ENCODE results near the gene SORL1-AS1.

The SORL1-AS1 gene

DNA sequence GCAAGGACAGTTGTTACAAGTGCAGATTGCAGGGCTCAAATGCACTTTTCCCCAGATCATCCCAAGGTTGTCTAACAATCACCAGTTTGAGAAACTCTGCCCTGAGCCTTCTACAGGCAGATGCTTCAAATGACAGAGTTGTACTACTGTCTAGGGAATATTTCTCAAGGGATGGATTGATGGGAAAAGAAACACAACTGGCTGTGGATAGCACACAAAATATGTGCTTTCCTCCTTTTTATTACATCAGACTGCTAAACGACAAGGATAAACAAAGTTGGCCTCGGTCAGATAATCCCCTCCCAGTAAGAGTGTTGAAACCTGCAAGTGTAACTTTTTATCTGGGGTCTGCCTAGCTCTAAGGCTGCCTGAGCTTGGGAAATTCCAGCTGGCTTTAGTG lies 46.6 kb upstream of the SORL1-AS1 start:
- ChIA-PET POLR2A (no interaction called here), SMC1A (ENCODE audit: uncharacterized antibody, unreplicated experiment) (interaction anchor here (0.5 to 1.6 kb wide), 6 partner anchors 9 to 105 kb away, joined by 3 to 5 read pairs (median 4); no protein-coding TSS in a partner anchor), RAD21 (ENCODE audit: unreplicated experiment) (interaction anchor here (1.2 kb wide), 1 partner anchor 9 kb away, joined by 3 read pairs; no protein-coding TSS in a partner anchor), CTCF (interaction anchor here (2.3 kb wide), 1 partner anchor 9 kb away, joined by 9 read pairs; no protein-coding TSS in a partner anchor)
- ATAC-seq (no peak), DNase-seq (ENCODE audit: low read depth, low spot score) (no peak), FAIRE-seq (no peak)
- 55% methylated on average over 2 of the region's 2 CpGs for WGBS (ENCODE audit: insufficient coverage, insufficient replicate concordance, low lambda C conversion rate, missing lambda C conversion rate)
- H3K4me2 ChIP-seq (ENCODE audit: control insufficient read depth, insufficient read depth), result no peak overlapping the region
- peaks cover 19 to 61% of the 10 kb centered on the region in 2 experiments for H3K36me3 ChIP-seq (ENCODE audit: control insufficient read depth in 2 of 2, insufficient read depth in 2 of 2, low read length in 1 of 2)
- H2AFZ ChIP-seq (ENCODE audit: control insufficient read depth, low read depth, low read length), result no peak overlapping the region
- H3K4me3 ChIP-seq, result no peak overlapping the region
- H3K79me2 ChIP-seq (ENCODE audit: control insufficient read depth, insufficient read depth, low read length), result peaks cover 15% of the 10 kb centered on the region
- intact Hi-C loops (cut with micrococcal nuclease; ENCODE audit: unreplicated experiment) (no loop called here), in situ Hi-C loops (cut with MboI) (no loop called here)
- BruUV-seq (replicated peaks), result no TSS peak
- no peak overlapping the region for H3K9ac ChIP-seq (ENCODE audit: control insufficient read depth, insufficient read depth, low read length)
- no peak overlapping the region for H3K27ac ChIP-seq (ENCODE audit: control insufficient read depth, insufficient read depth)
- peaks cover 5% of the 10 kb centered on the region; the same call in 2 of the 3 replicates for H3K9me3 ChIP-seq (replicated peaks; ENCODE audit: control insufficient read depth, insufficient read depth, low read length)
- no peaks in the 10 kb centered on the region for H3K27me3 ChIP-seq (replicated peaks in 1 of 2; ENCODE audit: control insufficient read depth in 2 of 2, insufficient read depth in 2 of 2, low read length in 1 of 2)
- peaks cover 12% of the 10 kb centered on the region for H3K4me1 ChIP-seq (ENCODE audit: control insufficient read depth, insufficient read depth, low read length)
- H4K20me1 ChIP-seq (ENCODE audit: control insufficient read depth, insufficient read depth), result no peaks in the 10 kb centered on the region
- TF ChIP-seq, protein P1, sequence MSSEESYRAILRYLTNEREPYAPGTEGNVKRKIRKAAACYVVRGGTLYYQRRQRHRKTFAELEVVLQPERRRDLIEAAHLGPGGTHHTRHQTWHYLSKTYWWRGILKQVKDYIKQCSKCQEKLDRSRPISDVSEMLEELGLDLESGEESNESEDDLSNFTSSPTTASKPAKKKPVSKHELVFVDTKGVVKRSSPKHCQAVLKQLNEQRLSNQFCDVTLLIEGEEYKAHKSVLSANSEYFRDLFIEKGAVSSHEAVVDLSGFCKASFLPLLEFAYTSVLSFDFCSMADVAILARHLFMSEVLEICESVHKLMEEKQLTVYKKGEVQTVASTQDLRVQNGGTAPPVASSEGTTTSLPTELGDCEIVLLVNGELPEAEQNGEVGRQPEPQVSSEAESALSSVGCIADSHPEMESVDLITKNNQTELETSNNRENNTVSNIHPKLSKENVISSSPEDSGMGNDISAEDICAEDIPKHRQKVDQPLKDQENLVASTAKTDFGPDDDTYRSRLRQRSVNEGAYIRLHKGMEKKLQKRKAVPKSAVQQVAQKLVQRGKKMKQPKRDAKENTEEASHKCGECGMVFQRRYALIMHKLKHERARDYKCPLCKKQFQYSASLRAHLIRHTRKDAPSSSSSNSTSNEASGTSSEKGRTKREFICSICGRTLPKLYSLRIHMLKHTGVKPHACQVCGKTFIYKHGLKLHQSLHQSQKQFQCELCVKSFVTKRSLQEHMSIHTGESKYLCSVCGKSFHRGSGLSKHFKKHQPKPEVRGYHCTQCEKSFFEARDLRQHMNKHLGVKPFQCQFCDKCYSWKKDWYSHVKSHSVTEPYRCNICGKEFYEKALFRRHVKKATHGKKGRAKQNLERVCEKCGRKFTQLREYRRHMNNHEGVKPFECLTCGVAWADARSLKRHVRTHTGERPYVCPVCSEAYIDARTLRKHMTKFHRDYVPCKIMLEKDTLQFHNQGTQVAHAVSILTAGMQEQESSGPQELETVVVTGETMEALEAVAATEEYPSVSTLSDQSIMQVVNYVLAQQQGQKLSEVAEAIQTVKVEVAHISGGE (CRISPR knock-in tag; IDR thresholded peaks at IDR 0.05), result no peak
- TF ChIP-seq EGR1 (IDR thresholded peaks at IDR 0.05; ENCODE audit: borderline replicate concordance in 1 of 2, low read depth in 2 of 2, low read length in 2 of 2) (no peak), PAX8 (IDR thresholded peaks at IDR 0.05) (no peak), FOXM1 (IDR thresholded peaks at IDR 0.05; ENCODE audit: low read depth, low read length) (no peak), ETV6 (conservative IDR thresholded peaks at IDR 0.05 in 1 of 2, IDR thresholded peaks at IDR 0.05 in 1 of 2; ENCODE audit: borderline replicate concordance in 1 of 2, low read depth in 1 of 2) (no peak), MXI1 (IDR thresholded peaks at IDR 0.05; ENCODE audit: low read depth, low read length) (no peak), FOXK2 (IDR thresholded peaks at IDR 0.05) (no peak), POLR2A (IDR thresholded peaks at IDR 0.05; ENCODE audit: low read depth, low read length) (no peak)
- TF ChIP-seq, protein P2, sequence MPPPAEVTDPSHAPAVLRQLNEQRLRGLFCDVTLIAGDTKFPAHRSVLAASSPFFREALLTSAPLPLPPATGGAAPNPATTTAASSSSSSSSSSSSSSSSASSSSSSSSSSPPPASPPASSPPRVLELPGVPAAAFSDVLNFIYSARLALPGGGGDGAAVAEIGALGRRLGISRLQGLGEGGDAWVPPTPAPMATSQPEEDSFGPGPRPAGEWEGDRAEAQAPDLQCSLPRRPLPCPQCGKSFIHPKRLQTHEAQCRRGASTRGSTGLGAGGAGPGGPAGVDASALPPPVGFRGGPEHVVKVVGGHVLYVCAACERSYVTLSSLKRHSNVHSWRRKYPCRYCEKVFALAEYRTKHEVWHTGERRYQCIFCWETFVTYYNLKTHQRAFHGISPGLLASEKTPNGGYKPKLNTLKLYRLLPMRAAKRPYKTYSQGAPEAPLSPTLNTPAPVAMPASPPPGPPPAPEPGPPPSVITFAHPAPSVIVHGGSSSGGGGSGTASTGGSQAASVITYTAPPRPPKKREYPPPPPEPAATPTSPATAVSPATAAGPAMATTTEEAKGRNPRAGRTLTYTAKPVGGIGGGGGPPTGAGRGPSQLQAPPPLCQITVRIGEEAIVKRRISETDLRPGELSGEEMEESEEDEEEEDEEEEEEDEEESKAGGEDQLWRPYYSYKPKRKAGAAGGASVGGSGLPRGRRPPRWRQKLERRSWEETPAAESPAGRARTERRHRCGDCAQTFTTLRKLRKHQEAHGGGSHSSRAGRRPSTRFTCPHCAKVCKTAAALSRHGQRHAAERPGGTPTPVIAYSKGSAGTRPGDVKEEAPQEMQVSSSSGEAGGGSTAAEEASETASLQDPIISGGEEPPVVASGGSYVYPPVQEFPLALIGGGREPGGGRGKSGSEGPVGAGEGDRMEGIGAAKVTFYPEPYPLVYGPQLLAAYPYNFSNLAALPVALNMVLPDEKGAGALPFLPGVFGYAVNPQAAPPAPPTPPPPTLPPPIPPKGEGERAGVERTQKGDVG (CRISPR knock-in tag; IDR thresholded peaks at IDR 0.05), result no peak
